BLaER1 treated with 17β-estradiol and CSF1 and Interleukin-3, amounts not matched to agents 10 nM and 100 nM (cell line): ENCODE results near the gene PHF14.
A peak's percentile ranks its signal among the peaks of the same experiment; 100 is the strongest.

Experiments
- H3K27ac ChIP-seq, 11 experiments: shearing (Covaris generic); formaldehyde crosslinking; 2 replicates each; pipeline ENCODE4 v1.8.1; 2022
- H3K27me3 ChIP-seq, 11 experiments: shearing (Covaris generic); formaldehyde crosslinking; 2 replicates each; pipeline ENCODE4 v1.8.1; 2022
- H3K36me3 ChIP-seq, 11 experiments: shearing (Covaris generic); formaldehyde crosslinking; 2 replicates each; pipeline ENCODE4 v1.8.1; 2022
- H3K4me1 ChIP-seq, 10 experiments: shearing (Covaris generic); formaldehyde crosslinking; 2 replicates each; pipeline ENCODE4 v1.8.1; 2022
- H3K4me2 ChIP-seq, 11 experiments: shearing (Covaris generic); formaldehyde crosslinking; 2 replicates each; pipeline ENCODE4 v1.8.1; 2022
- H3K4me3 ChIP-seq, 10 experiments: shearing (Covaris generic); formaldehyde crosslinking; 2 replicates each; pipeline ENCODE4 v1.8.1; 2022
- H3K9ac ChIP-seq, 11 experiments: shearing (Covaris generic); formaldehyde crosslinking; 2 replicates each; pipeline ENCODE4 v1.8.1; 2022
- H3K9me3 ChIP-seq, 11 experiments: shearing (Covaris generic); formaldehyde crosslinking; replicated peaks in 1 of 11; 2 replicates each; pipeline ENCODE4 v1.8.1; 2022
- H4K20me1 ChIP-seq, 11 experiments: shearing (Covaris generic); formaldehyde crosslinking; 2 replicates each; pipeline ENCODE4 v1.8.1; 2022
- Cebpa-rat ChIP-seq, 11 experiments: shearing (Covaris generic); IDR thresholded peaks; 2 replicates each; pipeline ENCODE4 v1.8.1; 2022

The PHF14 gene

DNA sequence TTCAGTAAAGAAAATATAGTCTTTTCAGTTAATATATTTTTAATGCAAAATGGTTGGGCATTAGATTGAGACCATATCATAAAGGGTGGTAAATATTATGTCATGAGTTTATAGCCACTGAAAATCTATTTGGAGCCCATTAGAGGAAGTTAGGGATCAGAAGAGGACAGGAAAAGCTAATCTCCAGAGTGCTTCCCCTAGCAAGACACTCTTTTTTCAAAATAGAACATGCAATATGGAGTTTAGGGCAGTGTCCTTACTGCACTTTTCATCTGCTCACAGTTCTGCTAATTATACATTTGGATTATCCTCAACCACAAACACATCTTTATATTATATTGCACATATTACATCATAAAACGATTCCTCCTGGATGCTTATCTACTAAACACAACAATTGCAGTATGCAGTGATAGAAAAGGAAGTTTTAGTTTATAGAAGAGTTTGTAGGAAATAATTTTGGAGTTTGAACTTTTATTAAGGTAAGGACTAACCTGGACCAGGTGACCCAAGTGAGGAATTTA is 159.8 kb downstream of the PHF14 start:
- no peaks in the 10 kb centered on the region for H4K20me1 ChIP-seq
- peaks cover 6 to 57% (median 32%) of the 10 kb centered on the region in 11 experiments; a peak in 20 of 22 replicates for H3K36me3 ChIP-seq
- no peak overlapping the region for H3K4me3 ChIP-seq
- no peaks in the 10 kb centered on the region for H3K27me3 ChIP-seq
- peaks cover 6 to 34% (median 21%) of the 10 kb centered on the region in 10 experiments; a peak in 19 of 20 replicates for H3K4me1 ChIP-seq
- H3K9me3 ChIP-seq: 0 out of 22 replicates have a peak, but pooled peaks cover 0 to 3% (median 0%) of the 10 kb centered on the region in 11 experiments
- no peak overlapping the region for H3K27ac ChIP-seq
- H3K4me2 ChIP-seq: peak overlapping the region in 6 of 11 experiments; percentile 3 to 51 (median 37); a peak in 7 of 22 replicates
- no peak for TF ChIP-seq Cebpa-rat (IDR thresholded peaks at IDR 0.05)
- no peak overlapping the region for H3K9ac ChIP-seq

DNA sequence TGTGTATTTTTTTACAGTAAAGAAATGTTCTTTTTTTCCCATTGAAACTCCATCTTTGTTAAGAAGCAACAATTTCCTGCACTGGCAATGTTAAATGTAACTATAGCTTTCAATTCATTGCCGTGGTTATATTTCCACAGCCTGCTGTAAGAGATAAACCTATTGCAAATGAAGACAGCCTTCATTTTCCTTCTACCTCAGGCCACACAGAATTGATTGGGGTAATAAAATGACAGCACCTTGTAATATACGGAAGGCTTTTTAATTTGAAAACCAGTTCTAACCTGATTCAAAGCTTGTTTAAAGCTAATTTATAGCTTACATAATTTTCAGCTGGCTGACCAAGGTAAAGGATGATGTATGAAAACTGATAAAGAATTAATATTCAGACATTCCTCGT is 161.9 kb downstream of the PHF14 start:
- Histone ChIP-seq H3K36me3 (peaks cover 6 to 61% (median 28%) of the 10 kb centered on the region in 11 experiments; a peak in 20 of 22 replicates), H3K4me3 (no peak overlapping the region), H3K27ac (no peak overlapping the region), H4K20me1 (no peaks in the 10 kb centered on the region; a peak in 1 of 22 replicates), H3K27me3 (no peaks in the 10 kb centered on the region), H3K4me1 (peaks cover 0 to 18% (median 9%) of the 10 kb centered on the region in 10 experiments; a peak in 14 of 20 replicates), H3K9ac (no peak overlapping the region), H3K9me3 (0 out of 22 replicates have a peak, but pooled peaks cover 0 to 3% (median 0%) of the 10 kb centered on the region in 11 experiments), H3K4me2 (no peak overlapping the region)
- TF ChIP-seq Cebpa-rat (IDR thresholded peaks at IDR 0.05): no peak

DNA sequence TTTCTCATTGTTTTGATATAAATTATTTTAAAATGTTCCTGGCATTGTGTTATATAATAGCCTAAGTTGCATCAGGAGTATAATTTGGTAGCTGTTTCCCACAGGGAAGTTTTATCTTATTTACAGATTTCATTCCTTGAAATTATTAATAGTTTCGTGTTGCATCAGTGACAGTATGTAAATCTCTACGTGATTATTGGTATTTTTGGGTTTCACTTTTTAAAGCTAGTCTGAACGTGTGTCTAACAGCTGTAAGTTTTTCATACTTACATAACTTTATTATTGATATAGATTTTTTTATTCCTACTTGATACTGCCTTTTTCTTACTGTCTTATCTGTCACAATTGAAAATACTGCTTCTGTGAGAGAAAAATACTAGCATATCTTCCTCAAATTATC is 167.9 kb downstream of the PHF14 start:
- H3K4me2 ChIP-seq: no peak overlapping the region
- H3K4me3 ChIP-seq: no peak overlapping the region
- no peaks in the 10 kb centered on the region for H3K9me3 ChIP-seq
- H3K27ac ChIP-seq: no peak overlapping the region
- H3K36me3 ChIP-seq: peaks cover 0 to 47% (median 16%) of the 10 kb centered on the region in 11 experiments; a peak in 17 of 22 replicates
- H3K9ac ChIP-seq: no peak overlapping the region
- no peaks in the 10 kb centered on the region for H3K4me1 ChIP-seq
- no peaks in the 10 kb centered on the region; a peak in 1 of 22 replicates for H4K20me1 ChIP-seq
- TF ChIP-seq Cebpa-rat (IDR thresholded peaks at IDR 0.05): no peak
- H3K27me3 ChIP-seq: no peaks in the 10 kb centered on the region

DNA sequence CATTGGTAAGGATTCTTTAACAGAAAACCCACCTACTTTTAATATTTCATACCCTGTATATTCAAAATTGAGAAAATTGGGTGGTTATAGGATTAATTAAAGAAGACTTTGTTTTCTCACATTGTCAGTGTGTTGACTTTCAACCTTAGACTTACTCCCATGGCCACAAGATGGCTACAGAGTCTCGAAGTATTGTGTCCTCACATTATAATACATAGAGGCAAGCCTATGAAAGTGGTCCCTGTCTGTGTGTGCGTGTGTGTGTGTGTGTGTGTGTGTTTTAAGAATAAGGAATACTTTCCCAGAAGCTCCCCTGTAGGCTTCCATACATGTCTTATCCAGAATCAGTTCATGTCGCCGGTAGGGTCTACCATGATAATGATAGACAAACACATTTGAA is 180.0 kb downstream of the PHF14 start:
- H3K27me3 ChIP-seq: no peaks in the 10 kb centered on the region
- no peak for TF ChIP-seq Cebpa-rat (IDR thresholded peaks at IDR 0.05)
- no peaks in the 10 kb centered on the region for H3K9me3 ChIP-seq
- H4K20me1 ChIP-seq: no peaks in the 10 kb centered on the region
- no peak overlapping the region for H3K27ac ChIP-seq
- H3K36me3 ChIP-seq: peaks cover 0 to 15% (median 5%) of the 10 kb centered on the region in 11 experiments; a peak in 10 of 22 replicates
- no peak overlapping the region for H3K4me2 ChIP-seq
- H3K4me1 ChIP-seq: no peaks in the 10 kb centered on the region
- no peak overlapping the region for H3K4me3 ChIP-seq
- H3K9ac ChIP-seq: no peak overlapping the region

DNA sequence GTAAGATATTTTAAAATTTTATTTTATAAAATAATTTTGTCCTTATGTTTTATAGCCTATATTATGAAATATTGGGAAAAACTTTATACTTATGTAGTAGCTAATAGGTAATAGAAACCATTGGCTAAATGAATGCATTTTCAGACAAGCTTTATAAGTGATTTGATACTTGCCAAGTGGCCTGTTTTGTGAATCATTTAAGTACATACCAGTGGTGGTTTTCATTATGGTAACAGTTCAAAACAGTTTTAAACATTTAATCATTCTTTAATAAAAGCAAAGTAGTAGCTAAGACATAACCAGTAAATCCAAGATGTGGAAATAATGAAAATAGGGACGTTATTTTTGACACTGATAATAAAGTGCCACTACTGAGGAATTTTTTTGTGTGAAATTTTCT is 182.2 kb downstream of the PHF14 start:
- H4K20me1 ChIP-seq: no peaks in the 10 kb centered on the region
- no peak overlapping the region for H3K4me2 ChIP-seq
- H3K27me3 ChIP-seq: no peaks in the 10 kb centered on the region
- 0 out of 22 replicates have a peak, but pooled peaks cover 0 to 5% (median 0%) of the 10 kb centered on the region in 11 experiments for H3K9me3 ChIP-seq
- no peaks in the 10 kb centered on the region for H3K4me1 ChIP-seq
- H3K9ac ChIP-seq: no peak overlapping the region
- H3K4me3 ChIP-seq: no peak overlapping the region
- no peak overlapping the region for H3K27ac ChIP-seq
- no peak for TF ChIP-seq Cebpa-rat (IDR thresholded peaks at IDR 0.05)
- peaks cover 0 to 21% (median 7%) of the 10 kb centered on the region in 11 experiments; a peak in 7 of 22 replicates for H3K36me3 ChIP-seq

DNA sequence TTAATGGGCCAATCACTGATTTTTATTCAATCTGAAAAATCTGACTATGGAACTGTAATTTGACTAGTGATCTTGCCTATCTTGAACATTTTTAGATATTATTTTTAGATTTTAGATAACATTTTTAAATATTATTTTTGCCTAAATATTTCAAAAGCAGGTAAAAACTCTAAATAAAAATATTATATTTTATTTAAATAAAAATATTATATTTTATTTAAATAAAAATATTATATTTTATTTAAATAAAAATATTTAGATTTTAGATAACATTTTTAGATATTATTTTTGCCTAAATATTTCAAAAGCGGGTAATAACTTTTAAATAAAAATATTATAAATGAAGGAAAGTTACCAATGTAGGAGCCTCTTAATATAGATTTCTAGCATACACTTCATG is 187.8 kb downstream of the PHF14 start:
- Histone ChIP-seq H3K9me3 (0 out of 22 replicates have a peak, but pooled peaks cover 0 to 5% (median 0%) of the 10 kb centered on the region in 11 experiments), H3K4me1 (no peaks in the 10 kb centered on the region), H3K4me3 (no peak overlapping the region), H3K27ac (no peak overlapping the region), H4K20me1 (no peaks in the 10 kb centered on the region), H3K27me3 (no peaks in the 10 kb centered on the region), H3K9ac (no peak overlapping the region), H3K36me3 (peaks cover 0 to 37% (median 16%) of the 10 kb centered on the region in 11 experiments; a peak in 11 of 22 replicates), H3K4me2 (no peak overlapping the region)
- TF ChIP-seq Cebpa-rat (IDR thresholded peaks at IDR 0.05): no peak

DNA sequence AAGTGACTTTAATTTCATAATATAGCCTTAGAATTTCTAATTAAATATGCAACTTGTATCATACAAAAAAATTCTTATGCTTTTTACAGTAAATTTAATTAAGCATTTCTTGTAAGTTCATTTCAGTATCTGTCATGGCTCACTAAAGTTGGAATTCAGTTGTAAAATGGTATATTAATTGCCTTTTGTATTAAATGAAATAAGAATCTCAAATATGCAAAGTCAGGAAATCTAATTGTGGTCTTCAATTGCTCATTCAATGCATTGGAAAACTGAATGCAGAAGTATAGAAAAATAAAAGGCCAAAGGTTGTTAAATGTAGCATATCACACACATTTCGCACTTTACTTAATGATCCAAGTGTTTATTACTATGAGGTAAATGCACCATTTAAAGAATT is 189.5 kb downstream of the PHF14 start:
- no peak for TF ChIP-seq Cebpa-rat (IDR thresholded peaks at IDR 0.05)
- Histone ChIP-seq H3K27ac (no peak overlapping the region), H3K27me3 (no peaks in the 10 kb centered on the region)

DNA sequence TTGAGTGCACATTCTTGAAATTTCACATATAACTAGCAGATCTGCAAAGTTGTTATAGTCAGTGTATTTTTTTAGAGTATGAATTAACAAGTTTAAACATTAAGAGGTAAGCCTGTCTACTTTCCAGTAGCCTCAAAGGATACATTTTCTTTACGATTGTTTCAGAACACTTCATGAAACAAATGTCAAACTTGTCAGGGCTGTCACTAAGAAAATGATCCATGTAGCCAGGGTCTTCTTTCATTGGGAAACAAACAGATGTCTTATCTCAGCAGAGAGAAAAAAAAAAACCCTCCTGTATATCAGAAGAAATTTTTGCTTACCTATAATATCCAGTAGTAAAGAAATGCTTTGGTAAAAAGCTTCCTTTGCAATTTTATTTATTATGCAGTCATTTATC is 192.4 kb downstream of the PHF14 start:
- Histone ChIP-seq H3K4me1 (0 out of 20 replicates have a peak, but pooled peaks cover 0 to 9% (median 0%) of the 10 kb centered on the region in 10 experiments), H3K27me3 (no peaks in the 10 kb centered on the region)
- no peak for TF ChIP-seq Cebpa-rat (IDR thresholded peaks at IDR 0.05)

More for the DNA sequence above, 189.5 kb downstream of the PHF14 start:
- H4K20me1 ChIP-seq: no peaks in the 10 kb centered on the region
- no peak overlapping the region for H3K4me3 ChIP-seq
- H3K9ac ChIP-seq: no peak overlapping the region
- no peaks in the 10 kb centered on the region for H3K4me1 ChIP-seq
- H3K4me2 ChIP-seq: no peak overlapping the region
- H3K9me3 ChIP-seq: 0 out of 22 replicates have a peak, but pooled peaks cover 0 to 5% (median 0%) of the 10 kb centered on the region in 11 experiments
- H3K36me3 ChIP-seq: peaks cover 0 to 48% (median 16%) of the 10 kb centered on the region in 11 experiments; a peak in 11 of 22 replicates

DNA sequence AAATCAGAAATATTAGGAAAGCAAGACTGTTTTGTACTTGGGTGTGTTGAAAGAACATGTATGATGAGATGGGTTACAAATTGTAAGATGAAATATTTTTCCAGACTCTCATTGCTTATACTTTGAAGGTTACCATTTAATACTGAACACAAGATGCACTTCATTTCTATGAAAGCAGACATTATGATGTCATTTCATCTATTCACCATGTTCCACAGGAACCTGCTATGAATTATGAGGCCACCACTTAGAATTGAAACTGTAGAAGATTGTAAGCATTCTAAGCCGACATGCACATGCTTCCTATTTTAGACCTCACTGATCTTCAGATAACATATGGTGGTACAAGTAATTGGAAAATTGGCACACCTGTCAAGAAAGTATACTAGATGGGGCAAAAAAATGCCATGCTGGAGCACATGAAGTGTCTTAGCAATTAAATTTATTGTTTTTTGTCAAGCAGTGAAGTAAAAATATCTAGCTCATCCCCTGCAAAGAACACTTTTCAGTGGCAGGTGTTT is 195.0 kb downstream of the PHF14 start:
- Histone ChIP-seq H3K4me3 (no peak overlapping the region), H3K27ac (no peak overlapping the region), H3K36me3 (peaks cover 0 to 27% (median 8%) of the 10 kb centered on the region in 11 experiments; a peak in 10 of 22 replicates), H4K20me1 (no peaks in the 10 kb centered on the region), H3K4me2 (no peak overlapping the region), H3K4me1 (0 out of 20 replicates have a peak, but pooled peaks cover 0 to 11% (median 0%) of the 10 kb centered on the region in 10 experiments), H3K27me3 (no peaks in the 10 kb centered on the region), H3K9ac (no peak overlapping the region), H3K9me3 (no peaks in the 10 kb centered on the region)
- no peak for TF ChIP-seq Cebpa-rat (IDR thresholded peaks at IDR 0.05)

More for the DNA sequence above, 192.4 kb downstream of the PHF14 start:
- no peaks in the 10 kb centered on the region for H3K9me3 ChIP-seq
- no peak overlapping the region for H3K4me3 ChIP-seq
- H3K9ac ChIP-seq: no peak overlapping the region
- no peaks in the 10 kb centered on the region for H4K20me1 ChIP-seq
- H3K27ac ChIP-seq: no peak overlapping the region
- no peak overlapping the region for H3K4me2 ChIP-seq
- peaks cover 0 to 40% (median 12%) of the 10 kb centered on the region in 11 experiments; a peak in 10 of 22 replicates for H3K36me3 ChIP-seq
